ENCODE results near the gene ZC3H4. TPM values are rescaled to one million over a fixed set of nuclear protein-coding genes. Genes with fewer than 3 reads are reported as not detected.

The ZC3H4 gene
- total RNA-seq, 1 experiment from 2014 or later, result 94.4 TPM

GRCh38 chr19:47109541-47110375 is 3.8 kb downstream of the ZC3H4 start:
- TF ChIP-seq CTCF (conservative IDR thresholded peaks at IDR 0.05; ENCODE audit: low read depth, low read length) (no peak), EZH2 (IDR thresholded peaks at IDR 0.05; ENCODE audit: borderline replicate concordance, low read depth, low read length, poor library complexity, severe bottlenecking) (no peak)
- peaks cover 19% of the 10 kb centered on the region for H3K36me3 ChIP-seq (ENCODE audit: insufficient read depth, low read length, poor library complexity, severe bottlenecking)
- intact Hi-C loops (cut with micrococcal nuclease; ENCODE audit: unreplicated experiment), result loop anchor here (10.0 kb wide), 1 partner anchor 325 kb away; the partner anchor contains the start of gene SLC1A5
- no peaks in the 10 kb centered on the region for H3K9me3 ChIP-seq (ENCODE audit: low read depth, low read length, poor library complexity, severe bottlenecking)
- peak; percentile 63 for DNase-seq (ENCODE audit: low spot score)
- peak overlapping the region; percentile 100 for H3K27ac ChIP-seq (ENCODE audit: low read depth, low read length, poor library complexity, severe bottlenecking)
- peak overlapping the region; percentile 96 for H3K4me3 ChIP-seq (ENCODE audit: low read depth, low read length, poor library complexity, severe bottlenecking)
- no peaks in the 10 kb centered on the region for H3K27me3 ChIP-seq (replicated peaks; ENCODE audit: insufficient read depth, low read depth, low read length, poor library complexity)
- no TSS peak for BruUV-seq (replicated peaks)
- POLR2A ChIA-PET (ENCODE audit: low non-redundant PET), result interaction anchor here (0.5 to 0.6 kb wide), 2 partner anchors 11 to 239 kb away, joined by 3 to 15 read pairs; no protein-coding TSS in a partner anchor
- H3K4me1 ChIP-seq (ENCODE audit: insufficient read depth, low read length, poor library complexity, severe bottlenecking), result peaks cover 34% of the 10 kb centered on the region
- CTCF ChIA-PET, result no interaction called here

DNA sequence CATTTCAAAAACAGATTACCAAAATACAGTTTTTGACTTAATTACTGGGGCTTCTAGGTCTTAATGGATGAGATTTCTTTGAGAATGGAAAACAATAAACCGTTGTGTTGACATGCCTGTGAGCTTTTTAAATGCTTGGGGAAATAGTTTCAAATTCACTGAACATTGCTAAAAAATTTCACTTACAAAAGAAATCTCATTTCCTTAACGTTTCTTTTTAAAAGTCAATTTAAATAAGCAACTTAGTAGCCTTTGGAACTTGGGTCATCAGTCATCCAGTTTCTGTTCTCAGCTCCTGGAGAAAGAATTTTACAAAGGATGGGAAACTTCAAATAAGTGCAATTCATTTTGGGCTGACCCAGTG is 4.4 kb downstream of the ZC3H4 start:
- intact Hi-C loops (cut with micrococcal nuclease; ENCODE audit: unreplicated experiment), result no loop called here
- BruUV-seq (replicated peaks), result no TSS peak
- Histone ChIP-seq H3K36me3 (ENCODE audit: insufficient read depth, low read length, poor library complexity, severe bottlenecking) (peaks cover 24% of the 10 kb centered on the region), H3K27me3 (replicated peaks; ENCODE audit: insufficient read depth, low read depth, low read length, poor library complexity) (no peaks in the 10 kb centered on the region), H3K9me3 (ENCODE audit: low read depth, low read length, poor library complexity, severe bottlenecking) (no peaks in the 10 kb centered on the region), H3K27ac (ENCODE audit: low read depth, low read length, poor library complexity, severe bottlenecking) (peak overlapping the region; percentile 100), H3K4me1 (ENCODE audit: insufficient read depth, low read length, poor library complexity, severe bottlenecking) (peaks cover 32% of the 10 kb centered on the region), H3K4me3 (ENCODE audit: low read depth, low read length, poor library complexity, severe bottlenecking) (peak overlapping the region; percentile 96)
- CTCF ChIA-PET, result no interaction called here
- POLR2A ChIA-PET (ENCODE audit: low non-redundant PET), result no interaction called here
- no peak for TF ChIP-seq CTCF (conservative IDR thresholded peaks at IDR 0.05; ENCODE audit: low read depth, low read length)
- no peak for TF ChIP-seq EZH2 (IDR thresholded peaks at IDR 0.05; ENCODE audit: borderline replicate concordance, low read depth, low read length, poor library complexity, severe bottlenecking)
- no peak for DNase-seq (ENCODE audit: low spot score)

GRCh38 chr19:47107953-47108746 is 5.4 kb downstream of the ZC3H4 start:
- no peaks in the 10 kb centered on the region for H3K27me3 ChIP-seq (replicated peaks; ENCODE audit: insufficient read depth, low read depth, low read length, poor library complexity)
- no peaks in the 10 kb centered on the region for H3K9me3 ChIP-seq (ENCODE audit: low read depth, low read length, poor library complexity, severe bottlenecking)
- H3K4me3 ChIP-seq (ENCODE audit: low read depth, low read length, poor library complexity, severe bottlenecking), result no peak overlapping the region
- POLR2A ChIA-PET (ENCODE audit: low non-redundant PET), result no interaction called here
- intact Hi-C loops (cut with micrococcal nuclease; ENCODE audit: unreplicated experiment), result no loop called here
- peaks cover 24% of the 10 kb centered on the region for H3K36me3 ChIP-seq (ENCODE audit: insufficient read depth, low read length, poor library complexity, severe bottlenecking)
- TF ChIP-seq CTCF (conservative IDR thresholded peaks at IDR 0.05; ENCODE audit: low read depth, low read length), result no peak
- no peak for TF ChIP-seq EZH2 (IDR thresholded peaks at IDR 0.05; ENCODE audit: borderline replicate concordance, low read depth, low read length, poor library complexity, severe bottlenecking)
- no TSS peak for BruUV-seq (replicated peaks)
- CTCF ChIA-PET, result no interaction called here
- H3K4me1 ChIP-seq (ENCODE audit: insufficient read depth, low read length, poor library complexity, severe bottlenecking), result peaks cover 30% of the 10 kb centered on the region
- peak overlapping the region; percentile 100 for H3K27ac ChIP-seq (ENCODE audit: low read depth, low read length, poor library complexity, severe bottlenecking)
- DNase-seq (ENCODE audit: low spot score), result no peak

Measured in A673 (cell line).